ENCODE data around the gene SH3GLB1. TPM values are rescaled to one million over a fixed set of nuclear protein-coding genes. Genes with fewer than 3 reads are reported as not detected.
"Not testable (repeated sequence)": the region's sequence is repeated elsewhere in the genome, so short reads cannot be mapped to it uniquely, and the experiment has no call there.

The SH3GLB1 gene
- 10 to 100 TPM; 39.4 to 60.0 (median 47.5) TPM for polyA plus RNA-seq
- long read RNA-seq, donor 1, result 0 reads
- long read RNA-seq, donor 2, full-length matches to known transcripts, result 12 of 12 reads
- long read RNA-seq, donor 2, partial matches to known transcripts, result 0 of 12 reads
- long read RNA-seq, donor 2, other reads (novel, unspliced or antisense), result 0 of 12 reads
- long read RNA-seq, donor 3, full-length matches to known transcripts, result 2 of 7 reads
- long read RNA-seq, donor 3, partial matches to known transcripts, result 5 of 7 reads
- long read RNA-seq, donor 3, other reads (novel, unspliced or antisense), result 0 of 7 reads
- long read RNA-seq, donor 4, result 0 reads
- long read RNA-seq, donor 5, full-length matches to known transcripts, result 5 of 5 reads
- long read RNA-seq, donor 5, partial matches to known transcripts, result 0 of 5 reads
- long read RNA-seq, donor 5, other reads (novel, unspliced or antisense), result 0 of 5 reads
- long read RNA-seq, donor 6, full-length matches to known transcripts, result 17 of 22 reads
- long read RNA-seq, donor 6, partial matches to known transcripts, result 5 of 22 reads
- long read RNA-seq, donor 6, other reads (novel, unspliced or antisense), result 0 of 22 reads
- long read RNA-seq, donor 7, result 0 reads
- long read RNA-seq, donor 8, full-length matches to known transcripts, result 4 of 4 reads
- long read RNA-seq, donor 8, partial matches to known transcripts, result 0 of 4 reads
- long read RNA-seq, donor 8, other reads (novel, unspliced or antisense), result 0 of 4 reads
- long read RNA-seq, donor 9, full-length matches to known transcripts, result 2 of 2 reads
- long read RNA-seq, donor 9, partial matches to known transcripts, result 0 of 2 reads
- long read RNA-seq, donor 9, other reads (novel, unspliced or antisense), result 0 of 2 reads
- long read RNA-seq, donor 10, full-length matches to known transcripts, result 14 of 14 reads
- long read RNA-seq, donor 10, partial matches to known transcripts, result 0 of 14 reads
- long read RNA-seq, donor 10, other reads (novel, unspliced or antisense), result 0 of 14 reads

- Histone ChIP-seq H3K27ac (ENCODE audit: low read depth in 1 of 3, low read length in 2 of 3) (peak within 1 kb of the TSS; percentile 95 to 98 (median 98)), H3K36me3 (ENCODE audit: control insufficient read depth in 3 of 3, insufficient read depth in 2 of 3, low read depth in 1 of 3, low read length in 3 of 3) (peaks cover 0 to 3% (median 0%) of the 10 kb centered on the region in 3 donors), H3K4me3 (ENCODE audit: low read depth in 1 of 3, low read length in 3 of 3) (peak within 1 kb of the TSS; percentile 62 to 97 (median 78)), H3K9me3 (ENCODE audit: control insufficient read depth in 2 of 2, insufficient read depth in 1 of 2, low read depth in 1 of 2, low read length in 1 of 2) (no peaks in the 10 kb centered on the region), H3K27me3 (ENCODE audit: control insufficient read depth in 3 of 3, insufficient read depth in 3 of 3, low read length in 3 of 3) (no peaks in the 10 kb centered on the region), H3K4me1 (ENCODE audit: control insufficient read depth in 3 of 3, insufficient read depth in 2 of 3, low read depth in 1 of 3, low read length in 2 of 3) (peaks cover 3 to 7% (median 4%) of the 10 kb centered on the region in 3 donors)
- DNase-seq, result peak; percentile 85 to 97
- FAIRE-seq, result no peak
- 0% methylated on average over 60 to 71 of the region's 71 CpGs for WGBS, 3 donors
These were observed at the start of gene SH3GLB1 for GRCh38 chr1:86704458-86704971. Gene SH3GLB1, plus strand, starts transcription at chr1:86704576. Its CDS starts 324 bp downstream, at chr1:86704900.

DNA sequence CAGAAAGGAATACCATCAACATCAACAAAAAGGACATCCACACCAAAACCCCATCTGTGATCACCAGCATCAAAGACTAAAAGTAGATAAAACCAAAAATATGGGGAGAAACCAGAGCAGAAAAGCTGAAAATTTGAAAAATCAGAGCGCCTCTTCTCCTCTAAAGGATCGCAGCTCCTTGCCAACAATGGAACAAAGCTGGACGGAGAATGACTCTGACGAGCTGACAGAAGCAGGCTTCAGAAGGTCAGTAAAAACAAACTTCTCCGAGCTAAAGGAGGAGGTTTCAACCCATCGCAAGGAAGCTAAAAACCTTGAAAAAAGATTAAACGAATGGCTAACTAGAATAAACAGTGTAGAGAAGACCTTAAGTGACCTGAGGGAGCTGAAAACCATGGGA, 46.0 kb upstream of the SH3GLB1 start:
- H3K4me3 ChIP-seq (ENCODE audit: low read depth in 1 of 3, low read length in 3 of 3); H3K36me3 ChIP-seq (ENCODE audit: control insufficient read depth in 3 of 3, insufficient read depth in 2 of 3, low read depth in 1 of 3, low read length in 3 of 3); H3K27ac ChIP-seq (ENCODE audit: low read depth in 1 of 3, low read length in 2 of 3); H3K27me3 ChIP-seq (ENCODE audit: control insufficient read depth in 3 of 3, insufficient read depth in 3 of 3, low read length in 3 of 3); FAIRE-seq; H3K4me1 ChIP-seq (ENCODE audit: control insufficient read depth in 3 of 3, insufficient read depth in 2 of 3, low read depth in 1 of 3, low read length in 2 of 3); H3K9me3 ChIP-seq (ENCODE audit: control insufficient read depth in 2 of 2, insufficient read depth in 1 of 2, low read depth in 1 of 2, low read length in 1 of 2); DNase-seq: not testable (repeated sequence)
- 64 to 75% (median 71%) methylated on average over 7 of the region's 7 CpGs for WGBS, 3 donors

DNA sequence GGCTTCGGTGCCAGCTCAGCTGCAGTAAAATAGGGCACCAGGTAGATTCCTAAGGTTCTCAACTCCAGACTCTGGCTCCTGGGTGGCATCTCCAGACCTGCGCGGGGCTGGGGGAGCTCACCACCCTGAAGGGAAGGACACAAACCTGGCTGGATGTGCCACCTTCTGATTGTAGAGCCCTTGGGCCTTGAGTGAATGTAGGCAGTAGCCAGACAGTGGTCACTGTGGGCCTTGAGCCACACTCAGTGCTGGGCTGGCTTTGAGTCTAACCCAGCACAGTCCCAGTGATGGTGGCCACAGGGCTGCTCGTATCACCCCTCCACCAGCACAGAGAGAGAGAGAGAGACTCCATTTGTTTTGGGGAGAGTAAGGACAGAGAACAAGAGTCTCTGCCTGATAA, 38.0 kb upstream of the SH3GLB1 start:
- H3K4me3 ChIP-seq (ENCODE audit: low read depth in 1 of 3, low read length in 3 of 3), result no peak overlapping the region
- no peak for DNase-seq
- no peak overlapping the region for H3K27ac ChIP-seq (ENCODE audit: low read depth in 1 of 3, low read length in 2 of 3)
- no peaks in the 10 kb centered on the region for H3K27me3 ChIP-seq (ENCODE audit: control insufficient read depth in 3 of 3, insufficient read depth in 3 of 3, low read length in 3 of 3)
- 77 to 95% (median 86%) methylated on average over 4 of the region's 4 CpGs for WGBS, 3 donors
- no peaks in the 10 kb centered on the region for H3K9me3 ChIP-seq (ENCODE audit: control insufficient read depth in 2 of 2, insufficient read depth in 1 of 2, low read depth in 1 of 2, low read length in 1 of 2)
- no peaks in the 10 kb centered on the region for H3K36me3 ChIP-seq (ENCODE audit: control insufficient read depth in 3 of 3, insufficient read depth in 2 of 3, low read depth in 1 of 3, low read length in 3 of 3)
- no peak for FAIRE-seq
- no peaks in the 10 kb centered on the region for H3K4me1 ChIP-seq (ENCODE audit: control insufficient read depth in 3 of 3, insufficient read depth in 2 of 3, low read depth in 1 of 3, low read length in 2 of 3)

DNA sequence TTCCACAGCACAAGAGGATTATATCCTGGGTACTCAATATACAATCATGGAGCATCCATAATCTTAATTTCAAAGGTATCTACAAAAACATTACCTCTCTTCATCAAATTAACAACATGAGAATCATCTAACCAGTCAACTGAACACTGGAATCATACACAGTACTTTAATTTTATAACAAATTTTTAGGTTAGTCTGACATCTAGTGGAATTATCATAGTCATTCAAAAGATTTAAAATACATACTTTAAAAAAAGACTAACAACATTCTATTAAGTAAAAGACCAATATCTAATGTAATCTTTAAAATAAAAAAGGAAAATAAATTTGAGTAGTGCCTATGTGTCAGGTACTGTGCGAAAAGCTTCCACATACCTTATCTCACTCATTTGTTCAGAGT, 16.8 kb upstream of the SH3GLB1 start:
- 86 to 98% (median 97%) methylated on average over 1 of the region's 1 CpG for WGBS, 3 donors
- FAIRE-seq, result peak; percentile 57

GRCh38 chr1:86692641-86693040, 11.7 kb upstream of the SH3GLB1 start:
- no peak overlapping the region for H3K27ac ChIP-seq (ENCODE audit: low read depth in 1 of 3, low read length in 2 of 3)
- no peak overlapping the region for H3K4me3 ChIP-seq (ENCODE audit: low read depth in 1 of 3, low read length in 3 of 3)
- WGBS, 3 donors, result 64 to 77% (median 66%) methylated on average over 6 of the region's 6 CpGs
- FAIRE-seq (no peak), DNase-seq (no peak)
- no peaks in the 10 kb centered on the region for H3K9me3 ChIP-seq (ENCODE audit: control insufficient read depth in 2 of 2, insufficient read depth in 1 of 2, low read depth in 1 of 2, low read length in 1 of 2)
- H3K4me1 ChIP-seq (ENCODE audit: control insufficient read depth in 3 of 3, insufficient read depth in 2 of 3, low read depth in 1 of 3, low read length in 2 of 3), result no peaks in the 10 kb centered on the region
- H3K27me3 ChIP-seq (ENCODE audit: control insufficient read depth in 3 of 3, insufficient read depth in 3 of 3, low read length in 3 of 3), result peaks cover 0 to 2% (median 0%) of the 10 kb centered on the region in 3 donors
- no peaks in the 10 kb centered on the region for H3K36me3 ChIP-seq (ENCODE audit: control insufficient read depth in 3 of 3, insufficient read depth in 2 of 3, low read depth in 1 of 3, low read length in 3 of 3)

More for the DNA sequence above, 16.8 kb upstream of the SH3GLB1 start:
- H3K27ac ChIP-seq (ENCODE audit: low read depth in 1 of 3, low read length in 2 of 3), result no peak overlapping the region
- H3K9me3 ChIP-seq (ENCODE audit: control insufficient read depth in 2 of 2, insufficient read depth in 1 of 2, low read depth in 1 of 2, low read length in 1 of 2), result no peaks in the 10 kb centered on the region
- peaks cover 0 to 2% (median 0%) of the 10 kb centered on the region in 3 donors for H3K27me3 ChIP-seq (ENCODE audit: control insufficient read depth in 3 of 3, insufficient read depth in 3 of 3, low read length in 3 of 3)
- no peak overlapping the region for H3K4me3 ChIP-seq (ENCODE audit: low read depth in 1 of 3, low read length in 3 of 3)
- DNase-seq, result peak; percentile 4 to 36
- H3K36me3 ChIP-seq (ENCODE audit: control insufficient read depth in 3 of 3, insufficient read depth in 2 of 3, low read depth in 1 of 3, low read length in 3 of 3), result no peaks in the 10 kb centered on the region
- H3K4me1 ChIP-seq (ENCODE audit: control insufficient read depth in 3 of 3, insufficient read depth in 2 of 3, low read depth in 1 of 3, low read length in 2 of 3), result no peaks in the 10 kb centered on the region

DNA sequence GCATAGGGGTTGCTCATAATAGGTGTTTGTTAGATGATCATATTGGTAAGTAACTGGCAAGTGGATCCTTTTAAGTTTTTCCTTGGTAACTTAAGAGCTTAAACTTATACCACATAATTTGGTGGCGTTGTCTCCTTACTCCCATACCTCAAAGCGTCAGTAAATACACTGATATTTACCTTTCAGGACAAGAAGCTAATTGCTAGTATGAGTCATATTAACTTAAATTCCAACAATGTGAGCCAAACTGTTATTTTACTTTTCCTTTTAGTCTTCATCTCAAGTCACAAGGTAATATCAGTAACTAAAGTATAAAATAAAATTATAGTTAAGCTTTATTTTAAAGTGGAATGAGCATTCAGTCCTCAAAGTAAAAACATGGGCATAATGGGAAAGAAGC, 9.0 kb upstream of the SH3GLB1 start:
- Histone ChIP-seq H3K4me1 (ENCODE audit: control insufficient read depth in 3 of 3, insufficient read depth in 2 of 3, low read depth in 1 of 3, low read length in 2 of 3) (no peaks in the 10 kb centered on the region), H3K36me3 (ENCODE audit: control insufficient read depth in 3 of 3, insufficient read depth in 2 of 3, low read depth in 1 of 3, low read length in 3 of 3) (no peaks in the 10 kb centered on the region), H3K9me3 (ENCODE audit: control insufficient read depth in 2 of 2, insufficient read depth in 1 of 2, low read depth in 1 of 2, low read length in 1 of 2) (no peaks in the 10 kb centered on the region), H3K27me3 (ENCODE audit: control insufficient read depth in 3 of 3, insufficient read depth in 3 of 3, low read length in 3 of 3) (peaks cover 0 to 2% (median 0%) of the 10 kb centered on the region in 3 donors), H3K27ac (ENCODE audit: low read depth in 1 of 3, low read length in 2 of 3) (no peak overlapping the region), H3K4me3 (ENCODE audit: low read depth in 1 of 3, low read length in 3 of 3) (no peak overlapping the region)
- FAIRE-seq (no peak), DNase-seq (no peak)
- 69 to 81% (median 71%) methylated on average over 2 of the region's 2 CpGs for WGBS, 3 donors

- H3K27ac ChIP-seq (ENCODE audit: low read depth in 1 of 3, low read length in 2 of 3), result no peak overlapping the region
- 79 to 94% (median 89%) methylated on average over 1 of the region's 1 CpG for WGBS, 3 donors
- no peaks in the 10 kb centered on the region for H3K4me1 ChIP-seq (ENCODE audit: control insufficient read depth in 3 of 3, insufficient read depth in 2 of 3, low read depth in 1 of 3, low read length in 2 of 3)
- H3K9me3 ChIP-seq (ENCODE audit: control insufficient read depth in 2 of 2, insufficient read depth in 1 of 2, low read depth in 1 of 2, low read length in 1 of 2), result no peaks in the 10 kb centered on the region
- H3K36me3 ChIP-seq (ENCODE audit: control insufficient read depth in 3 of 3, insufficient read depth in 2 of 3, low read depth in 1 of 3, low read length in 3 of 3), result no peaks in the 10 kb centered on the region
- no peak for FAIRE-seq
- DNase-seq, result no peak
- no peak overlapping the region for H3K4me3 ChIP-seq (ENCODE audit: low read depth in 1 of 3, low read length in 3 of 3)
- H3K27me3 ChIP-seq (ENCODE audit: control insufficient read depth in 3 of 3, insufficient read depth in 3 of 3, low read length in 3 of 3), result peaks cover 0 to 2% (median 0%) of the 10 kb centered on the region in 3 donors
These were observed 7.9 kb upstream of the SH3GLB1 start for GRCh38 chr1:86696522-86696921.

- H3K27ac ChIP-seq (ENCODE audit: low read depth in 1 of 3, low read length in 2 of 3), result no peak overlapping the region
- DNase-seq (no peak), FAIRE-seq (no peak)
- no peaks in the 10 kb centered on the region for H3K9me3 ChIP-seq (ENCODE audit: control insufficient read depth in 2 of 2, insufficient read depth in 1 of 2, low read depth in 1 of 2, low read length in 1 of 2)
- H3K4me1 ChIP-seq (ENCODE audit: control insufficient read depth in 3 of 3, insufficient read depth in 2 of 3, low read depth in 1 of 3, low read length in 2 of 3), result no peaks in the 10 kb centered on the region
- H3K27me3 ChIP-seq (ENCODE audit: control insufficient read depth in 3 of 3, insufficient read depth in 3 of 3, low read length in 3 of 3), result no peaks in the 10 kb centered on the region
- no peak overlapping the region for H3K4me3 ChIP-seq (ENCODE audit: low read depth in 1 of 3, low read length in 3 of 3)
- WGBS, 3 donors, result 57 to 63% (median 62%) methylated on average over 2 of the region's 2 CpGs
- no peaks in the 10 kb centered on the region for H3K36me3 ChIP-seq (ENCODE audit: control insufficient read depth in 3 of 3, insufficient read depth in 2 of 3, low read depth in 1 of 3, low read length in 3 of 3)
These were observed 5.2 kb upstream of the SH3GLB1 start for GRCh38 chr1:86699186-86699585.
